Measurements from ENCODE around the gene CERS5.

The CERS5 gene

DNA sequence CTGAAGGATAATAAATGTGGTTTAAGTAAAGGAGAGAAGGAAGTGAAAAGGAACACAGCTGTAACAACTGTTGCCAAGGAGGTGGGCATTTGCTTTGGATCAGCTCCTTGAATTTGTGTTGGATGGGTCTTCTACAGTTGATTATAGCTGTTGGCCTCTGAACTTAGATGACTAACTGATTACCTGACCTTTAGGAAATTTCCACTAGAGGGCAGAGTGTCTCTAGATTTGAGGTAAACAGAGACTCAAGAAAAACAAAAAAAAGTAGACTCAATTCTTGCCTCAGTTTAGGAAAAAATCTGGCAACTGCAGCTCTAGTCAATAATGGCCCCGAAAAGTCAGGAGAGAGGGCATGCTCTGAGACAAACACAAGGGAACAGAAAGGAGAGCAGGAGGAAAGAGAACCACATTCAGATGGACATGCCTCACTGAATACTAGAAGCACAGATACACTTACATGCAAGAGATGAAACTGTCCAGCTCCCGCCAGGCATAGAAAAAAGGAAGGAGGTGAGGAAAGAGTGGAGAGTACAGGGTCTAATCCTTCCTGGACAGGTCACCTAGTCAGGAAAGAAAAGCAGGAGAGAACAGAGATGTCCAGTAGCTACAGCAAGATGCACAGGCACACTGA, 34.5 kb downstream of the CERS5 start:
- no peak for DNase-seq

DNA sequence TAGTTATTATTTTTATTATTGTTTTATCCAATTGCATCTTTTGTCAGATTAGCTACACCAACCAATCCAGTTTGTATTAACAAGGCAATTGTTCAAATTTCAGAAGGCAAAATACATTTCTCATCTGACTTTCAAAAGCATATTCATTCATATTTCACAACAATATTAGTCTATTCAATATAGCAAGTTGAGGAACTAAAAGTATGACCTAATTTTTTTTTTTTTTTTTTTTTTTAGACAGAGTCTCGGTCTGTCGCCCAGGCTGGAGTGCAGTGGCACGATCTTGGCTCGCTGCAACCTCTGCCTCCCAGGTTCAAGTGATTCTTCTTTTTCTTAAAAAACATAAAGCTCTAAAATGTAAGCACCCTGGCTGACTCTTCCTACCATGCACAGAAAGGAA, 37.9 kb downstream of the CERS5 start:
- DNase-seq = no peak

DNA sequence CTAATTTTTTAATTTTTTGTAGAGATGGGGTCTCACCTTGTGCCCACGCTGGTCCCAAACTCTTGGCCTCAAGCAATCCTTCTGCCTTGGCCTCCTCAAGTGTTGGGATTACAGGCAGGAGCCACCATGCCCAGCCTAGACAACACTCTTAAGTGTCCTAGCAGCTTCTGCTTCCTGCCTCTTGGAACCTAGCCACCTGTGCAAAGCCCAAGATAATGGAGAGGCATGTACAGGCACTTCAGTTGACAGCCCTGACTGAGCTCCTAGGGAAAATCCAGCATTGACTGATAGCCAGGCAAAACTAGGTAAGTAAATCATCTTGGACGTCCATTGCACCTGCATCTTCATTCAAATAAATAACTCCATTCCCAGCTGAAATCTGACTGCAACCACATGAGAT, 39.6 kb downstream of the CERS5 start:
- DNase-seq = no peak

DNA sequence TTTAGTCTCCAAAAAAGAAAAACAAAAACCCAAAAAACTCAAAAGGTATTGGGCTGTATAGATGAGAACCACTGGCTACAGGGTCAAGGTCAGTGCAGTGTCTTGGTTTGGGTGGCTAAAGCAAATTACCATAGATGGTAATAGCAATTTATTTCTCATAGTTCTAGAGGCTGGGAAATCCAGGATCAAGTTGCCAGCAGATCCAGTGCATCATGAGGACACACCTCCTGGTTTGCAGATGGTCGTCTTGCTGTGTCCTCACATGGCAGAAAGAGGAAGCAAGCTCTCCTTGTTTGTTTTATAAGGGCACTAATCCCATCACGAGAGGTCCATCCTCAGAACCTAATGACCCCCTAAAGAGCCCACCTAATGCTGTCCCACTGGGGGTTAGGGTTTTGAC, 44.0 kb downstream of the CERS5 start:
- DNase-seq = no peak

DNA sequence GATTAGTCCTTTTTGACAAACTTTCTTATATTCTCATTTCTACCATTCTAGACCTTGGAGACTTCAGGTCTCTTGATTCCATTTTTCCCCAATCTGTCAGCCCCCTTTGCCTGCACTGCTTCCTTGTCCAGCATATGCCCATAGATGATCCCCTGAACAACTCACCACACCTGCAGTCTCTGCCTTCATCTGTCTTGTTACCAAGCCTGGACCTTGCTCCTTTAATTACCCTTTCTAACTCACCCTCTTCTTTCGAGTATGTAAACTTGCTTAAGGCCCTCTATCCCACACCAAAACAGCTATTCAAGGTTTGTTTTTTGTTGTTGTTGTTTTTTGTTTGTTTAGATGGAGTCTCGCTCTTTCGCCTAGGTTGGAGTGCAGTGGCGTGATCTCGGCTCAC, 45.5 kb downstream of the CERS5 start:
- no peak for DNase-seq

DNA sequence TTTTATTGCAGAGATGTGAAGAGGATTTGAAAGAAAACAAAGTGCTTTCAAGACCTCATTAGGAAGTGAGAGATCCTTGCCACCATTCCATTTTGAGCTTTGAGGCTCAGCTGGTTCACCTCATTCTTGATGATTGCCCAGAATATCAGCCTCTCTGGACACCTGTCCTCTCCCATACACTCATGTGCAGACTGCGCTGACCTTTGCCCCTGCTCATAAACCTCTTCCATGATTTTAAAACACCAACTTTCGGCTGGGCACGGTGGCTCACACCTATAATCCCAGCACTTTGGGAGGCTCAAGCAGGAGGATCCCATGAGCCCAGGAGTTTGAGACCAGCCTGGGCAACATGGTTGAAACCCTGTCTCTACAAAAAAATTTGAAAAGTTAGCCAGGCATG, 46.2 kb downstream of the CERS5 start:
- no peak for DNase-seq

DNA sequence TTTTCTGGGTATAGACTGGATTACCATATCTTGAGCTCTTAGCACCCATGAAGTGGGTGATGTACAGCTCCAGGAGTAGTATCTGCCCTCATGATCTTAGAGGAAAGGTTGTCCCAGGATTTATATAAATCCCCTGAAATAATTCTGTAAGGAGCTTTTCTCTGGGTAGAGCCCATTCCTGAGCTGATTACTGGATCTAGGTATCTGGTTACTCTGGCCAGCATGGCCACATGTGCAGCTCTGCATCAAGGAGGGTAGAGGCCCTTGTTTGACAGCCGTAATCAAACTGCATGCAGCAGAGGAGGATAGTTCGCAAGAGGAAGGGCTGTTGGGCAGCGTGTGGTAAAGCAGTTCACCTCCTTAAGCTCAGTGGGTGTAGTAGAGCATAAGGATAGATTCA, 46.6 kb downstream of the CERS5 start:
- DNase-seq = no peak

DNA sequence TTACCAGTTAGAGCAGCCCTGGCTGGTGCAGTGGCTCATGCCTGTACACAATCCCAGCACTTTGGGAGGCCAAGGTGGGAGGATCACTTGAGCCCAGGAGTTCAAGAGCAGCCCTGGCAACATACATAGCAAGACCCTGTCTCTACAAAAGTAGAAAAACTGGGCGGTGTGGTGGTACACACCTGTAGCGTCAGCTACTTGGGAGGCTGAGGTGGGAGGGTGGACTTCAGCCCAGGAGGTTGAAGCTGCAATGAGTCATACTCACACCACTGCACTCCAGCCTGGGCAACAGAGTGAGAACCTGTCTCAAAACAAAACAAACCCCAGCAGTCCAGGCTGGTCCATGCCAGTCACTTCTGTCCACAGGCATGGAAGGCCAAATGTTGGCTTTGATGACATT, 47.8 kb downstream of the CERS5 start:
- DNase-seq = no peak

DNA sequence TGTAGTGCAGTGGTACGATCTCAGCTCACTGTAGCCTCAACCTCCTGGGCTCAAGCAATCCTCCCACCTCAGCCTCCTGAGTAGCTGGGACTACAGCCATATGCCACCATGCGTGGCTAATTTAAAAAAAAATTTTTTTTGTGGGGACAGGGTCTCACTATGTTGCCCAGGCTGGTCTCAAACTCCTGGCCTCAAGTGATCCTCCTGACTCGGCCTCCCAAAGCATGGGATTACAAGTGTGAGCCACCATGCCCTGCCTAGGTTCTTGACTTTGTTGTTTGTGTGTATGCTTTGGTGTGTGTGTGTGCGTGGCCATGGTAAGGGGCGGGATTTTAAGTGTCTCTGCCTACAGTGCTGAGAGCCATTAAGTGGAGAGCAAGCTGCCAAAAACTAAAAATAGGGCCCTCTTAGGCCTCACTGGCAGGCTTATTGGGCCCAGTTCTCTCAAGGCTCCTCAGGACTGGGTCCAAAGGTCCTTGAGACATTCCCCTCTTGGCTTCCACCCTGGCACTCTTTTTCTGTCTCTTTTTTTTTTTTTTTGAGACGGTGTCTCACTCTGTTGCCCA, 50.0 kb downstream of the CERS5 start:
- DNase-seq = peak in 2 of 58 donors; percentile 14 to 39

DNA sequence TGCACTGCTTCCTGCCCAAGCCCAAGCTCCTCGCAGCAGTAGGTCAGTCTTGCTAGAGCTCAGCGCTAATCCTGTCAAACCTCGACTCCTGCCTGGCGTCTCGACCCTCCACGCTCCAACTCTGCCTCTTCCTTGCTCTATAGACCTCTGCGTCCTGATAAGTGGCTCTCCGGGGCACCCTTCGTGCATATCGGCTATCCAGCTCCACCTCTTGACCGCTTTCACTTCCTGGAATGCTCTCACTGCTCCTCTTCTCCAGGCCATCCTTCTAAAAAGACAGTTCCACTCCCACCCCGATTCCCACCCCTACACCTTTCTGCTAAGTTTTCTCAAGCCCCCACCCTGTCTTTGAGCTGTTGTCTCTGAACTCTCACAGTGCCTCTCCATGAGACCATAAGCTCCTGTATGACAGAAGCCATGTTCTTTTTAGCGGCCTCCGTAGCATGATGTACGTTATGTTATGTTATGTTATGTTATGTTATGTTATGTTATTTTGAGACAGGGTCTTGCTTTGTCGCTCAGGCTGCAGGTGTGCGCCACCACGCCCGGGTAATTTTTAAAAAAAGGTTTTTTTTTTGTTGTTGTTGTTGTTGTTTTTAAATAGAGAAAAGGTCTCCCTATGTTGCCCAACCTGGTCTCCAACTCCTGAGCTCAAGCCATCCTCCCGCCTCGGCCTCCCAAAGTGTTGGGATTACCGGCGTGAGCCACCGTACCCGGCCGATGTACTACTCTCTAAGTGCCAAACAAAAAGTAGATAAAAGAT, 54.5 kb downstream of the CERS5 start:
- DNase-seq = peak in 6 of 58 donors; percentile 50 to 78 (median 57)

DNA sequence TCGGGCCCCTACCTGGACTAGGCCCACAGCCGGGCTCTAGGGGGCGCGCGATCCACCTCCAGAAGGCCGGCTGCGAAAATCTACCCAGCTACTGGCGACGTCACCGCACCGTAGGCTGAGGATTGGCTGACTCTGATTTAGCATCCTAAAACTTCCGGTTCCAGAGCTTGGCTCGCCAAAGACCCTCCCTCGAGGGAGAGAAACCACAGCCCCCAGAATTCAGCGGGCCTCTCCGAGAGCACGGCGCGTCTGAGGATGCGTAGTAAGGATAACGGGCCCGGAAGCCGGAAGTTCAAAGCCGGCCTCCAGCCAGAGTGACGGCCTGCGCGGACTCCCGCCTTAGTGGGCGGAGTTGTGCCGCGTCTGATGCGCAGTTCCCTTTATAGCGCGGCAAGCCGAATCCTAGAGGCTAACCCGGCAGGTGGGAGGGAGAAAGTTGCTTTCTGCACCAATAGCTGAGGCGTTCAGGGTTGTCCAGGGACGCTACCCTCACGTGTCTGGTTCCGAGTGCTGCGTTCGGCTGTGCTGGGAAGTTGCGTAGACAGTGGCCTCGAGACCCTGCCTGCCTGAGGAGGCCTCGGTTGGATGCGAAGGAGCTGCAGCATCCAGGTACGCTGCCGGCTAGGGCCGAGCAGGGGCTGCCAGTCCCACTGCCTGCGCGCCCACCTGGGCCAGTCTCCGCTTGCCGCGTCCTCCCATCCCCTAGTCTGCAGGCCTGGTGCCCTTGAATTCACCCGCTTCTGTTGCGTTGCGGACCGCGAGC, 55.3 kb downstream of the CERS5 start, which contains the start of gene COX14:
Gene COX14 (plus strand): TSS at position 544 of the 763 bp plus-strand sequence. CDS start 7,808 bp downstream, outside the sequence.
- DNase-seq = peak; percentile 94 to 100 (median 99)

DNA sequence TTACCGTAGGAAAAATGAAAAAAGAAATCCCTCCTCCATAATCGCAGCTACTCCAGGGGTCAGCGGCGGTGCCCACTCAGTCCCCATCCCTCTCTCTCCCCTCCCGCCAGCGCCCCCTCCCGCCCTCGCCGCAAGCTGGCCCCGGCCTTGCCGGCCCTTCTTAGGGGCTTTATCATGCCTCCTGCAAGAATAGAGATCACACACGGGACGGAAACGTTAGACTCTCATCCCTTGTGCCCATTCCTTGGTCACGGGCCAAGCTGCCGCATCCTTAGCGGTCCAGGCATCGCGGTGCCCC, 55.8 kb downstream of the CERS5 start:
- no peak for DNase-seq

DNA sequence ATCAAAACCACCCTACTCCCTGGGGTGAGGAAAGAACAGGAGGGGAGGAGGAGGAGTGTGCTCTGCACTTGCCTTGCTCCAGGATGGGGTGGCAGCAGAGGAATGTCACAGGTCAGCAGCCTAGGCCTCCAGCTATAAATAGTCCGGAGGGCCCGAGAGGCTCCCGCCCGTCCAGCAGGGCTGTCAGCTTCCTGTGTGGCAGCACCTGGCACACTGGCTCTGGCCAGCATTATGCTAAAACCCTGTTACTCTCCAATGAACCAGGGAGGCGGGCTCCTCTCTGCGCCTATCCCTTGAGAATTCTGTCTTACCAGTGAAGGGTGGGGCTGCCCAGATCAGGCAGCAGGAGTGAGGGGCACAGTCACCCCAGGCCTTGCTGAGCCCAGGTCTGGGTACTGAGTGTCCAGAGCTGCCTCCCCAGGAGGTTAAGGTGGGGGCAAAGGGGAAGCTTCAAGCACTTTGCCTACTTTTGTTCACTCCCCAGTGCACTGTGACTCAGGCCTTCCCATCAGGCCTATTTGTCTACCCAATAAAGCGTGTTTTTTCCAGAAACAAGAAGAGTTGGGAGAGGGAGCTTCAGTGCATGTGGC, 56.3 kb downstream of the CERS5 start:
- peak in 13 of 58 donors; percentile 15 to 53 (median 36) for DNase-seq

DNA sequence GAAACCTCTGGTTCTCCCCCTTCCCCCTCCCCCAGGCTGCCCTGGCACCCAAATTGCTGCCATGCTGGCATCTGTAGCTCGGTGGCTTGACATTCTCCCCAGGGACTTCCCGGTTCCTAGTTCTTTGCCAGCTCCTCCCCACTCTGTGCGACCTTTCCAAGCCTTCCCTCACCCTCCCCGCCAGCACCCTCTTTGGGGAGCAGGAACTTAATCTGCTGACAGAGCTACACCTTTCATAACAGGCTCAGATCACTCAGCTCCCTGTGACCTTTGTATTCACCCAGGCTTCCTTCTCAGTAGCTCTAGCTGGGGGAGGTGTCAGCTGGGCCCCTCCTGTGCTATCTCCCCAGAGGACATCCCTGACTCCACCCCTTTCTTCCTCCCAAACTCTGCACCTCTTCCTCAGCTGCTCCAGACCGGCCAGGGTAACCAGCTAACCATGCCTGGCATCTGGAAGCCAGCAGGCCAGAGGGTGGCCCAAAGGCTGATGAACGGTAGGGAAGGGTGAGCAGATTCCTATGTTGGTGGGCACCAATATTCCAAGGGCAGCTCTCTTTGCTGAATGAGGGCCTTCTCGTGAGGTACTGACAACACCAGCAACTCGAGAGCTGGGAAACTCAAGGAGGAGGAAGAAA, 56.9 kb downstream of the CERS5 start:
- no peak for DNase-seq

DNA sequence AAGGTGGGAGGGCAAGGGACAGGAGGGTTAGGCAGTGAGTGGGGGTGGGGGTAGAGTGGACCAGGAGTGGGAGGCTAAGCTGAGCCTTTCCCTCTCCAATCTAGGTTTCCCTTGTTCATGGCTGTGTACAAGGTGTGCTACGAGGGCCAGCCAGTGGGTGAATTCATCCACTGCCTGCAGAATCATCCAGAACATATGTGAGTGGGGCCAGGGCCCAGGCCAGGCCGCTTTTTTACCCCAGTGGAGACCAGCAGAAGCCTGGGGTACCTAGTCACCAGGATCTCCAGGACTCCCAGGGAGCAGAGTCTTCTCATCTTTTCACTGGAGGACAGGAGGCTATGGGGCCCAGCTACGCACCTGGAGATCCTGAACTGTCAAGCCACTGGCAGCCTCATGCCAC, 57.9 kb downstream of the CERS5 start:
- DNase-seq = no peak

DNA sequence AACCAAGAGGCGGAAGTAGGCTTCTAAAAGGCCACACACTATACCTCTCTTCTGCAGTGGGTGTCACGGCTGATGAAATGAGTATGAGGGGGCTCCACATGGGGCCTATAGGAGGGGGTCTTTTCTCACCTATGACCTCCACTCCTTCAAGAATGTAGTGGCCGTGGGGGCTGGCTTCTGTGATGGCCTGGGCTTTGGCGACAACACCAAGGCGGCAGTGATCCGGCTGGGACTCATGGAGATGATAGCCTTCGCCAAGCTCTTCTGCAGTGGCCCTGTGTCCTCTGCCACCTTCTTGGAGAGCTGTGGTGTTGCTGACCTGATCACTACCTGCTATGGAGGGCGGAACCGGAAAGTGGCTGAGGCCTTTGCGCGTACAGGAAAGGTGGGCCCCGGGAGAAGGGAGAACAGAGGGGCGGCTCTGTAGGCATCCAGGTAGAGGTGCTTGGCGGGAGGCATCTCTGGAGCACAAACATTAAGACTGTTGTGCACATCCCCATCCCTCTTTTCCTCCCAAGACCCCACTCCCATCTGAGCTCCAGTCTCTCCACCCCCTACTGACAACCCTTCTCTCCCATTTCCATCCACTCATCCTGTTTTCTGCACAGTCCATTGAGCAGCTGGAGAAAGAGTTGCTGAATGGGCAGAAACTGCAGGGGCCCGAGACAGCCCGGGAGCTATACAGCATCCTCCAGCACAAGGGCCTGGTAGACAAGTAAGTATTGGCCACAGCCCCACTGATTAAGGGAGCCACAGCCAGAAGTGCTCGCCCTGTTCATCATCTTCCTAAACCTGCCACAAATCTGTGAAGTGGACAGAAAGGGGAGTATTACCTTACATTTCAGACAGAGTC, 59.5 kb downstream of the CERS5 start:
- no peak for DNase-seq

DNA sequence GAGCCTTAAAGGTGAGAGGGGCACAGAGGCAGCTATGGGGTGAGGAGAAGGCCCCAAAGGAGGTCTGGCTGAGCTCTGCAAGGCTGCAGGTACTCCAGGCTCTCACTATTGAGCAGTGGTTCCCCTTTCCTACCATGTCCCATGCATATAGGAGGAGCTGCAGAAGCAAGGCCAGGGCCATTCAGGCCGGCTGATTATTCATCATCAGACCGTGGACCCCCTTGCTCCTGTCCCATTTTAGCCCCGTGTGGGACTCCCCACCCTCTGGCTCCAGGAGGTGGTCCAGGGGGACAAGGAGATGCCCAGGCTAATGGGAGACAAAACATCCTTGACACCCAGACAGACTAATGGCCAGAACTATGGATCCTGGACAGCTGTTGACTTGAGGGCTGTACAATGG, 60.3 kb downstream of the CERS5 start:
- no peak for DNase-seq

DNA sequence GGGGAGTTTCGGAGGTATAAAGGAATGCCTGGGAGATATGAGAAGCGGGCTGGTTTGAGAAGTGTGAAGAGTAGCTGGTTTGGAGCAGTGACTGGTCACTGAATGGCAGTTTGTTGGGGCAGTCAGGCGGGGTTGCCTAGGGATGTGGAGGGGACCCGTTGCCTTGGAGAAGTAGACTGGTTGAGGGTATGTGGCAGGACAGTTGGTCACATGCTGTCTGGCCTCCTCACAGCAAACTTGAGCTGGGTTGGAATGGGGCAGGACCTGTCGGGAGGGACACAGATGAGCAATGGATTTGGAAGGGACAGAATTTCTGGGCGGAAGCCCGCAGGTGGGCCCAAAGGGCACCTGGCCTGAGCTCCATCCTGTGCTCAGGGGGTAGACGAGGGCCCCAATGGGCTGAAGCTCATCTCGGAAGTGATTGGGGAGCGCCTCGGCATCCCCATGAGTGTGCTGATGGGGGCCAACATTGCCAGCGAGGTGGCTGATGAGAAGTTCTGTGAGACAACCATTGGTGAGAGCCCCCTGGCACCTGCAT, 61.2 kb downstream of the CERS5 start:
- DNase-seq = no peak

DNA sequence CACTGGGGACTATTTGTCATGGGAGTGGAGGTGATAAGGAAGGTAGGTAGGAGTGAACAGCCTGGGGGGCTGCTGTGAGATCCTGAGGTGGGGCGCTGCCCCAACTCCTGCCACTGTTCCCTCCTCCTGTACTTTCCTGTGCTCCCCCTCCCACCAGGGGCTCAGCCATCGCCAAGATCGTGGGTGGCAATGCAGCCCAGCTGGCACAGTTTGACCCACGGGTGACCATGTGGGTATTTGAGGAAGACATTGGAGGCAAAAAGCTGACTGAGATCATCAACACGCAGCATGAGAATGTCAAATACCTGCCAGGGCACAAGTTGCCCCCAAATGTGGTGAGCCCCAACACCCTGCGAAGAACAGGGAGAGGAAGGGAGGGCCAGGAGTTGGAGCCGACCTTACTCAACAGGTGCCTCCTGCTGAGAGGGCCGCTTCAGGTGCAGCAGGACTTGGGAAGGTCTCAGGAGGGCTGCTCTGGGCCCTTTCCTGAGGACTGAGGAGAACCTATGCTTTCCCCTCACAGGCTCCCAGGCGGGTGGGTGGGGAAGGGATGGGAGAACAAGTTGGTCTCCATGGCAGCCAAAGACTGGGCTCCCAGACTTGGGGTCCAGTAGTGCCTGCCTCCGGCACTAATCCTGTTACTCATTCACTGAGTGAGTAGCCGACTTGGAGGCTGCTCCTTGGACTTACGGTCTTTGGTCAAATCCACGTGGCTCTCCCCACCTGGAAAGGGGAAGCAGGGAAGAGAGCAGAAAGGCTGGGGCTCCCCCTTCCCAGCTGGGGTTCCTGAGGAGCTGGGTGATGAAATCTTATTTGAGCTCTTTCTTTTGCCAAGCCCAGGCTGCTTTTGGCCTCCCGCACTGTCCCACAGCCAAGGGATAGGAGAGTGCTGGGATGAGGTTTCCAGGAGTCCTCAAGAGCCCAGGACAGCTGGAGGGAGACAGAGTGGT, 62.5 kb downstream of the CERS5 start:
- no peak for DNase-seq
